Mesodermal cell (in vitro differentiated cells): ENCODE data around the gene USP50. TPM values are rescaled to one million over a fixed set of nuclear protein-coding genes. Genes with fewer than 3 reads are reported as not detected.
"Not testable (repeated sequence)": the region's sequence is repeated elsewhere in the genome, so short reads cannot be mapped to it uniquely, and the experiment has no call there.

Source experiments
- H3K27ac ChIP-seq: 2 replicates; pipeline ENCODE4 v1.7.0; 2013; ENCODE audit warnings: mild to moderate bottlenecking, low read depth, low read length, moderate library complexity; ENCODE audit not compliant: severe bottlenecking
- H3K36me3 ChIP-seq: 2 replicates; pipeline ENCODE4 v1.7.1; 2013; ENCODE audit warnings: mild to moderate bottlenecking, low read length, moderate library complexity; ENCODE audit not compliant: control insufficient read depth, insufficient read depth
- H3K4me1 ChIP-seq: one replicate; pipeline ENCODE4 v1.7.1; 2013; ENCODE audit warnings: mild to moderate bottlenecking, low read length; ENCODE audit not compliant: insufficient read depth, control insufficient read depth, poor library complexity, severe bottlenecking
- H3K4me3 ChIP-seq: 2 replicates; pipeline ENCODE4 v1.7.0; 2013; ENCODE audit warnings: low read length, control low read depth, mild to moderate bottlenecking; ENCODE audit not compliant: insufficient read depth, poor library complexity, severe bottlenecking; ENCODE audit errors: extremely low read depth
- H3K9me3 ChIP-seq: 2 replicates; pipeline ENCODE4 v1.7.1; 2013; ENCODE audit warnings: mild to moderate bottlenecking, low read length, moderate library complexity; ENCODE audit not compliant: control insufficient read depth
- WGBS, 2 experiments: methylation state at CpG; one replicate each; pipeline ENCODE4 v1.1.5; 2013; ENCODE audit warnings: missing lambda C conversion rate in 2 of 2; ENCODE audit not compliant: insufficient coverage in 2 of 2; 5-methylcytosine and 5-hydroxymethylcytosine counted together
- polyA plus RNA-seq, 2 experiments: library from polyadenylated mRNA; stranded (reverse); fragments of 50-300 nt; gene quantifications; one replicate each; pipeline ENCODE4 v1.2.3, GENCODE V29; 2013

The USP50 gene
- not detected for polyA plus RNA-seq (2013, experiment 1 of 2)
- polyA plus RNA-seq (2013, experiment 2 of 2) = not detected

DNA sequence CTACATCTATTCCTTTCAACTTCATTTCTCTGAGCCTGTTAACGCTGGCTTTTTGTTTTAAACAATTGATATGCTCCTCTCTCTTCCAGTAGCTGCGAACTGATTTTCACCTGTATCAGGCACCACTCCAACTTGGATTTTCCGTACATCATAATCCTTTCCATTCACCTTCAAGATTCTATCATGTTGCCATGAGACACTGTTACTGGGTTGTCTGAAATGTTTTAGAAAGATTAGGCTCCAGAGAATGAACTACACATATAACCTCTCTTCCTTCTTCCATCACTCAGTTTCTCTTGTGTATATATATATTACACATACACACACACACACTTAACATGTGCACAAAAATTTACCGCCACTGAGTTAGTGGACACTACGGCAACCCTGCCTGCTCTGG is at the start of gene USP50:
TSS of gene USP50 (minus strand) at position 101 of the 400 bp plus-strand sequence. CDS start 141 bp downstream, outside the sequence.
- no peak within 1 kb of the TSS for H3K4me3 ChIP-seq
- no peaks in the 10 kb centered on the region for H3K36me3 ChIP-seq
- no peaks in the 10 kb centered on the region for H3K9me3 ChIP-seq
- no peak within 1 kb of the TSS for H3K27ac ChIP-seq
- 86 to 88% methylated on average over 2 to 4 of the region's 5 CpGs for WGBS, 2 experiments
- H3K4me1 ChIP-seq = peaks cover 6% of the 10 kb centered on the region

DNA sequence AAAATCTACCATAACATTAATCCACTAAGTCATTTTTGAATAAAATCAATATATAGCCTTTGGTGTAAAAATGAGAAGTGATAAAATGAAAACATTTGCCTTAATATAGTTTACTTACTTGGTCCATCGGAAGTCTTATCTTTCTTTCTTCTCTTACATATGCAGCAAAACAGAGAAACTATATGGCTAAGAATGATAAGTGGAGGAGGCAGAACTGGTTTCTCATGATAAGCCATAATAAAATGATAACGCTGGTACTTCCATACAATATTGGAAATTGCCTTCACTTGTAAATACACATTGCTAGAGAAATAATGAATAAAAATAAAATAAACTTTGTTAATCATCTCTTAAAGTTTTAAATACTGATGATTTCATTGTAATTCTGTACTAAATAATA is 47.8 kb upstream of the USP50 start:
- H3K4me3 ChIP-seq = no peak overlapping the region
- no peaks in the 10 kb centered on the region for H3K4me1 ChIP-seq
- peaks cover 55% of the 10 kb centered on the region for H3K36me3 ChIP-seq
- peak overlapping the region; percentile 31 for H3K27ac ChIP-seq
- no peaks in the 10 kb centered on the region for H3K9me3 ChIP-seq
- WGBS, 2 experiments = no CpG with 5 or more reads among the region's 2 CpGs

- Histone ChIP-seq H3K36me3 (peaks cover 59% of the 10 kb centered on the region), H3K4me1 (no peaks in the 10 kb centered on the region), H3K9me3 (no peaks in the 10 kb centered on the region), H3K4me3 (no peak overlapping the region), H3K27ac (no peak overlapping the region)
- 100% methylated on average over 2 of the region's 3 CpGs for WGBS, 2 experiments
Observed at GRCh38 chr15:50593761-50594160, 47.3 kb upstream of the USP50 start.

- Histone ChIP-seq H3K4me3 (no peak overlapping the region), H3K36me3 (peaks cover 65% of the 10 kb centered on the region)
- no CpG with 5 or more reads among the region's 1 CpG for WGBS, 2 experiments
Observed at GRCh38 chr15:50590288-50590687, 43.8 kb upstream of the USP50 start.

GRCh38 chr15:50577492-50577891 is 31.0 kb upstream of the USP50 start:
- Histone ChIP-seq H3K9me3 (no peaks in the 10 kb centered on the region), H3K4me3 (no peak overlapping the region), H3K36me3 (peaks cover 55% of the 10 kb centered on the region), H3K27ac (no peak overlapping the region), H3K4me1 (no peaks in the 10 kb centered on the region)
- WGBS, 2 experiments = 92 to 100% methylated on average over 1 to 2 of the region's 2 CpGs

More at GRCh38 chr15:50590288-50590687, 43.8 kb upstream of the USP50 start:
- Histone ChIP-seq H3K9me3 (no peaks in the 10 kb centered on the region), H3K4me1 (no peaks in the 10 kb centered on the region), H3K27ac (no peak overlapping the region)

DNA sequence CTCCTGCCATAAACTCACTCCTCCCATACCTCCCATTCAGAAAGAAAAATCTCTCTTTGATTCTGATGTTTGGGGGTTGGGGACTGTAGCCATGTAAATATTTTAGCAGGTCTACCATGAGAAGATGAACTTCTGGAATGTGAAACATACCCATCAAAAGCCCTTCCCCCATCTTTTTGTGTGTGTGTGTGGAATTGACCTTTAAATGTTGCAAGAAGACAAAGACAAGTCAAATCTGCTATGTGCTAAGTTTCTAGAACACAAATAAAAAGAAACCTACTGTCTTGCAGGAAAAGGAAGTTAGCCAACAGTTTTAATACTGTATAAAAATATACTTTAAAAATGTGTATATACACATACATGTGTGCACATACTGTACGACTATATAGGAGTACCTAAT is 29.7 kb upstream of the USP50 start:
- H3K4me3 ChIP-seq = no peak overlapping the region
- H3K9me3 ChIP-seq = no peaks in the 10 kb centered on the region
- no peaks in the 10 kb centered on the region for H3K4me1 ChIP-seq
- no peak overlapping the region for H3K27ac ChIP-seq
- peaks cover 65% of the 10 kb centered on the region for H3K36me3 ChIP-seq
- WGBS, 2 experiments = no CpG with 5 or more reads among the region's 1 CpG

DNA sequence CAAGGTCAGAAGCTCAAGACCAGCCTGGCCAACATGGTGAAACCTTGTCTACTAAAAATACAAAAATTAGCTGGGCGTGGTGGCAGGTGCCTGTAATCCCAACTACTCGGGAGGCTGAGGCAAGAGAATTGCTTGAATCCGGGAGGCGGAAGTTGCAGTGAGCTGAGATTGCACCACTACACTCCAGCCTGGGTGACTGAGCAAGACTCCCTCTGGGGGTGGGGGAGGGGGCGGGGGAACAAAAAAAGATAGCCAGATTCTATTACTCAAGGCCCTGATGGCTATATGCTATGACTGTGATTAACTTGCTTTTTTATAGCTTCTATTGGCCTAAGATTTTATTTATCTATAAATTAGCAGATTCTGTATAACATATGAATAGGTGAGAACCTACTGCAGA is 27.4 kb upstream of the USP50 start:
- H3K9me3 ChIP-seq, H3K4me1 ChIP-seq, H3K4me3 ChIP-seq, H3K27ac ChIP-seq: not testable (repeated sequence)
- H3K36me3 ChIP-seq = peaks cover 74% of the 10 kb centered on the region
- WGBS, 2 experiments = 100% methylated on average over 3 of the region's 5 CpGs; no CpG with 5 or more reads in 1 of the 2 experiments

GRCh38 chr15:50563756-50564155 is 17.3 kb upstream of the USP50 start:
- Histone ChIP-seq H3K4me3 (no peak overlapping the region), H3K9me3 (no peaks in the 10 kb centered on the region), H3K27ac (no peak overlapping the region), H3K4me1 (no peaks in the 10 kb centered on the region), H3K36me3 (peaks cover 54% of the 10 kb centered on the region)
- 93 to 94% methylated on average over 4 of the region's 4 CpGs for WGBS, 2 experiments

DNA sequence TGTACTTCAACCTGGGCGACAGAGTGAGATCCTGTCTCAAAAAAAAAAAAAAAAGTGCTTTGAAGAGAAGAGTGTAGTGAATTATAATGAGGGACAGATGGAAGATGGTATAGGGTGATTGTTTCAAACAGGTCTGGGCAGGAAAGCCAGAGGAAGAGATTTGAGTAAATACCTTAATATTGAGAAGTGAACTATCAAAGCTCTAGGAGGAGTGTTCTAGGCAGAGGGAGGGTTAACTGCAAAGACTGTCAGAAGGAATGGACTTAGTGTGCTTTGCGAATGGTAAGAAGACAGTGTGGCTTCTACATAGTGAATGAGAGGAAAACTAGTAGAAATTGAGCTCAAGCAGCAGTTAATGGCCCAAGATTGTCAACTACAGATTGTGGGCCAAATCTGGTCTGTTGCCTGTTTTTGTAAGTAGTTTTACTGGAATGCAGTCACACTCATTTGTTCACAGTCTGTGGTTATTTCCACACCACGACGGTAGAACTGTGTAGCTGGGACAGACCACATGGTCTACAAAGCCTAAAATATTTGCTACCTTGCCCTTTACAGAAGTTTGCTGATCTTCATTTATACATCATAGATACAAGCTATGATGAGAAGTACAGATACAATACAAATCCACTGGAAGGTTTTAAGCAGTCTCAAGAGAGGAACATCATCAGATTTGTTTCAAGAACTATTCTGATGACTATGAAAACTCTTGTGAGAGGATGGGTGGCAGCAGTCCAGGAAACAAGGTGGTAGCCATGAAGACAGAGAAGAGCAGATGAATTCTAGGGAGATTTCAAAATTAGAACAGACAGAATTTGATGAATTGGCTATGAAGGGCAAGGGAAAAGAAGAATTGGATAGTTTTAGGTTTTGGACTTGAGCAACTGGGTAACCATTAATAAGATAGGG is 16.5 kb upstream of the USP50 start:
- peaks cover 54% of the 10 kb centered on the region for H3K36me3 ChIP-seq
- no peak overlapping the region for H3K4me3 ChIP-seq
- no peak overlapping the region for H3K27ac ChIP-seq
- no peaks in the 10 kb centered on the region for H3K4me1 ChIP-seq
- no peaks in the 10 kb centered on the region for H3K9me3 ChIP-seq
- 93 to 100% methylated on average over 2 to 3 of the region's 4 CpGs for WGBS, 2 experiments

DNA sequence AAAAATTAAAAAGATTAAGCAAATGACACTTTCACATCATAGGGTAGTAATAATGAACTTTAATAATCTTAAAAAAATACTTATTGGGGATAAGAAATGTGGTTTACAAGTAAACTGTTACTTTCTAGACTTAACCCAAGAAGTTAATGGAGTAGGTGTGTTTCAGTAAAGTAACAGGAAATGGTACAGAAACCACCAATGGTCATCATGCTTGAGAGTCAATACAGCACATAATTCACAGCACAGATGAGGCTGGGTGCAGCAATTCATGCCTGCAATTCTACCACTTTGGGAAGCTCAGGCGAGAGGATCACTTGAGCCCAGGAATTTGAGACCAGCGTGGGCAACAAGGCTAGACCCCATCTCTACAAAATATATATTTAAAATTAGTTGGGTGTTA is 11.5 kb upstream of the USP50 start:
- Histone ChIP-seq H3K36me3 (peaks cover 27% of the 10 kb centered on the region), H3K4me1 (no peaks in the 10 kb centered on the region), H3K9me3 (no peaks in the 10 kb centered on the region), H3K27ac (no peak overlapping the region), H3K4me3 (no peak overlapping the region)
- WGBS, 2 experiments = no CpG with 5 or more reads among the region's 2 CpGs
